HepG2 (cell line): ENCODE results near the gene TIMM17A. TPM values are rescaled to one million over a fixed set of nuclear protein-coding genes. Genes with fewer than 3 reads are reported as not detected.

ENCODE experiments used
- CBX1 ChIP-seq: IDR thresholded peaks from one replicate; pipeline ENCODE4 v1.6.1; 2016; ENCODE audit warnings: antibody characterized with exemption, low read depth
- ELF3 ChIP-seq: IDR thresholded peaks from 2 replicates; pipeline ENCODE4 v1.6.1; 2016; ENCODE audit warnings: missing genetic modification reagents, missing compliant biosample characterization
- FOXK1 ChIP-seq: sonication (generic); formaldehyde crosslinking; IDR thresholded peaks from 2 replicates; pipeline ENCODE4 v1.4.0; 2020; ENCODE audit warnings: low read depth, missing genetic modification reagents, borderline replicate concordance
- HNF4G ChIP-seq, 2 experiments: sonication (generic) in 1 of 2; formaldehyde crosslinking in 1 of 2; IDR thresholded peaks; 2 replicates each; pipeline versions ENCODE4 v1.4.0 to v1.6.1; 2011 to 2020; ENCODE audit warnings: borderline replicate concordance in 2 of 2, low read depth in 2 of 2, mild to moderate bottlenecking in 2 of 2, low read length in 1 of 2, missing genetic modification reagents in 1 of 2, moderate library complexity in 1 of 2
- MBD4 ChIP-seq: IDR thresholded peaks from 2 replicates; pipeline ENCODE4 v1.6.1; 2012; ENCODE audit warnings: low read length, inconsistent platforms, borderline replicate concordance
- MEF2D ChIP-seq: sonication (generic); formaldehyde crosslinking; IDR thresholded peaks from 2 replicates; pipeline ENCODE4 v1.5.1; 2020; ENCODE audit warnings: mild to moderate bottlenecking, missing genetic modification reagents
- RELA ChIP-seq: sonication (generic); formaldehyde crosslinking; IDR thresholded peaks from 2 replicates; pipeline ENCODE4 v1.4.0; 2020; ENCODE audit warnings: missing genetic modification reagents
- THAP11 ChIP-seq: IDR thresholded peaks from 2 replicates; pipeline ENCODE4 v1.6.1; 2016; ENCODE audit warnings: missing biosample characterization, missing genetic modification reagents
- YEATS2 ChIP-seq: sonication (generic); formaldehyde crosslinking; IDR thresholded peaks from 2 replicates; pipeline ENCODE4 v1.4.0; 2020; ENCODE audit warnings: missing genetic modification reagents, borderline replicate concordance
- ZNF225 ChIP-seq: sonication (generic); formaldehyde crosslinking; IDR thresholded peaks from 2 replicates; pipeline ENCODE4 v1.4.0; 2020; ENCODE audit warnings: mild to moderate bottlenecking, missing genetic modification reagents
- ZNF317 ChIP-seq: sonication (generic); formaldehyde crosslinking; IDR thresholded peaks from 2 replicates; pipeline ENCODE4 v1.5.0; 2020; ENCODE audit warnings: mild to moderate bottlenecking, missing genetic modification reagents
- ZNF34 ChIP-seq: sonication (generic); formaldehyde crosslinking; IDR thresholded peaks from 2 replicates; pipeline ENCODE4 v1.4.0; 2020; ENCODE audit warnings: mild to moderate bottlenecking, missing genetic modification reagents, borderline replicate concordance
- ZNF746 ChIP-seq: sonication (generic); formaldehyde crosslinking; IDR thresholded peaks from 2 replicates; pipeline ENCODE4 v1.8.0; 2022; ENCODE audit warnings: mild to moderate bottlenecking, missing genetic modification reagents
- polyA plus RNA-seq, 8 experiments: library from polyadenylated mRNA; depleted of rRNA in 3 of 8; stranded (reverse) in 7 of 8; unstranded in 1 of 8; fragments of >200 nt; fragmentation: Illumina TruSeq in 4 of 8; extraction: Trizol in 4 of 8; gene quantifications; 2 replicates each; pipeline versions ENCODE4 v1.2.1 to v1.2.3, GENCODE V29; 2011 to 2016; ENCODE audit warnings: low read depth in 4 of 8, missing spikeins in 1 of 8, mixed read lengths in 1 of 8; ENCODE audit not compliant: insufficient read depth in 1 of 8
- total RNA-seq, 5 experiments: library from RNA; depleted of rRNA; stranded (reverse); fragments of >200 nt; fragmentation: Illumina TruSeq; extraction: Trizol; gene quantifications; 2 replicates each; pipeline ENCODE4 v1.2.3, GENCODE V29; 2016; ENCODE audit warnings: low read depth in 1 of 5
- TF ChIP-seq, protein P1 (sequence below), 2 experiments: IDR thresholded peaks; 2 replicates each; pipeline ENCODE4 v1.6.1; 2011 to 2012; ENCODE audit warnings: low read length in 2 of 2, borderline replicate concordance in 1 of 2, low read depth in 1 of 2, mild to moderate bottlenecking in 1 of 2, moderate library complexity in 1 of 2
- TF ChIP-seq, protein P2 (sequence below): sonication (generic); formaldehyde crosslinking; IDR thresholded peaks from 2 replicates; pipeline ENCODE4 v1.4.0; 2020; ENCODE audit warnings: mild to moderate bottlenecking, missing genetic modification reagents
- TF ChIP-seq, protein P3 (sequence below): IDR thresholded peaks from 2 replicates; pipeline ENCODE4 v1.6.1; 2016; ENCODE audit warnings: missing compliant biosample characterization, missing genetic modification reagents, borderline replicate concordance
- TF ChIP-seq, protein P4 (sequence below): IDR thresholded peaks from 2 replicates; pipeline ENCODE4 v1.6.1; 2016; ENCODE audit warnings: mild to moderate bottlenecking
- TF ChIP-seq, protein P5 (sequence below): sonication (generic); formaldehyde crosslinking; IDR thresholded peaks from 2 replicates; pipeline ENCODE4 v1.5.0; 2020; ENCODE audit warnings: missing genetic modification reagents

TIMM17A gene
- total and polyA plus RNA-seq, 2 of the 13 experiments (the other 11 are each of a cell fraction or from before 2014, with no cell fraction given): 50.8 to 97.8 TPM

DNA sequence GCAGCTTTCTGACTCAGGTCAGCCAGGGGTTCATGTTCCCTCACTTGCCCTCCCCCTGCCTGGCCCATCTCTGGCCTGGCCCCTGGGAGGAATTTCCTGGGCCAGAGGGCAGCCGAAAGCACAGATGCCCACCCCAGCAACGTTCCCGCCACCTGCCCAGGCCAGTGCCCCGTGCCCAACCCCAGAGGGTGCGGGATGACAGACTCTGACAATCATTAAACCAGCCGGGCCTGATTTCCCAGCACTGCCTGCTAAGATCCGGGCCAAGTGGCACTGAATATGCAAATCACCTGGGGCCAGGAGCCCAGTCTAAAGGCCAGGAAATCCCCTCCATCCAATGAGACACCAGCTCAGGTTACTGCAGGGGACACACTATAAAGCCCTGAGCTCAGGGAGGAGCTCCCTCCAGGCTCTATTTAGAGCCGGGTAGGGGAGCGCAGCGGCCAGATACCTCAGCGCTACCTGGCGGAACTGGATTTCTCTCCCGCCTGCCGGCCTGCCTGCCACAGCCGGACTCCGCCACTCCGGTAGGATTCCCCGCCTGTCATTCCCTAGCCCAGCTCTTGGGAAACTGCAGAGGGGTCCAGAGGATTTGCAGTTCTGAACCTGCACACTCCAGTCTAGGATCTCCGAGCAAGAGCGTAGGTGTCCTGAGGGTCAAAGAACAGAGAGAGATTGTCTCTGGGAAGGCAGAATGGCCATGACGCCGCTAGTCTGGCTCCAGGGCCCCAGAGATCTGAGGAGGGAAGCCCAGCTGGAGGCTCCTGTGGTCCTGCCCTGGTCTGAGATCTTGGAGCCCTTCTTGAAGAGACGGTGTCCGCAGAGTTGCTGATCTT lies 55.1 kb downstream of the TIMM17A start, which contains the start of gene ELF3 (continued):
- TF ChIP-seq, protein P1, sequence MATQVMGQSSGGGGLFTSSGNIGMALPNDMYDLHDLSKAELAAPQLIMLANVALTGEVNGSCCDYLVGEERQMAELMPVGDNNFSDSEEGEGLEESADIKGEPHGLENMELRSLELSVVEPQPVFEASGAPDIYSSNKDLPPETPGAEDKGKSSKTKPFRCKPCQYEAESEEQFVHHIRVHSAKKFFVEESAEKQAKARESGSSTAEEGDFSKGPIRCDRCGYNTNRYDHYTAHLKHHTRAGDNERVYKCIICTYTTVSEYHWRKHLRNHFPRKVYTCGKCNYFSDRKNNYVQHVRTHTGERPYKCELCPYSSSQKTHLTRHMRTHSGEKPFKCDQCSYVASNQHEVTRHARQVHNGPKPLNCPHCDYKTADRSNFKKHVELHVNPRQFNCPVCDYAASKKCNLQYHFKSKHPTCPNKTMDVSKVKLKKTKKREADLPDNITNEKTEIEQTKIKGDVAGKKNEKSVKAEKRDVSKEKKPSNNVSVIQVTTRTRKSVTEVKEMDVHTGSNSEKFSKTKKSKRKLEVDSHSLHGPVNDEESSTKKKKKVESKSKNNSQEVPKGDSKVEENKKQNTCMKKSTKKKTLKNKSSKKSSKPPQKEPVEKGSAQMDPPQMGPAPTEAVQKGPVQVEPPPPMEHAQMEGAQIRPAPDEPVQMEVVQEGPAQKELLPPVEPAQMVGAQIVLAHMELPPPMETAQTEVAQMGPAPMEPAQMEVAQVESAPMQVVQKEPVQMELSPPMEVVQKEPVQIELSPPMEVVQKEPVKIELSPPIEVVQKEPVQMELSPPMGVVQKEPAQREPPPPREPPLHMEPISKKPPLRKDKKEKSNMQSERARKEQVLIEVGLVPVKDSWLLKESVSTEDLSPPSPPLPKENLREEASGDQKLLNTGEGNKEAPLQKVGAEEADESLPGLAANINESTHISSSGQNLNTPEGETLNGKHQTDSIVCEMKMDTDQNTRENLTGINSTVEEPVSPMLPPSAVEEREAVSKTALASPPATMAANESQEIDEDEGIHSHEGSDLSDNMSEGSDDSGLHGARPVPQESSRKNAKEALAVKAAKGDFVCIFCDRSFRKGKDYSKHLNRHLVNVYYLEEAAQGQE (IDR thresholded peaks at IDR 0.05; ENCODE audit: borderline replicate concordance in 1 of 2, low read depth in 1 of 2, low read length in 2 of 2): peak in 1 of 2 experiments; percentile 82; a peak in 1 of 4 replicates
- TF ChIP-seq, protein P2, sequence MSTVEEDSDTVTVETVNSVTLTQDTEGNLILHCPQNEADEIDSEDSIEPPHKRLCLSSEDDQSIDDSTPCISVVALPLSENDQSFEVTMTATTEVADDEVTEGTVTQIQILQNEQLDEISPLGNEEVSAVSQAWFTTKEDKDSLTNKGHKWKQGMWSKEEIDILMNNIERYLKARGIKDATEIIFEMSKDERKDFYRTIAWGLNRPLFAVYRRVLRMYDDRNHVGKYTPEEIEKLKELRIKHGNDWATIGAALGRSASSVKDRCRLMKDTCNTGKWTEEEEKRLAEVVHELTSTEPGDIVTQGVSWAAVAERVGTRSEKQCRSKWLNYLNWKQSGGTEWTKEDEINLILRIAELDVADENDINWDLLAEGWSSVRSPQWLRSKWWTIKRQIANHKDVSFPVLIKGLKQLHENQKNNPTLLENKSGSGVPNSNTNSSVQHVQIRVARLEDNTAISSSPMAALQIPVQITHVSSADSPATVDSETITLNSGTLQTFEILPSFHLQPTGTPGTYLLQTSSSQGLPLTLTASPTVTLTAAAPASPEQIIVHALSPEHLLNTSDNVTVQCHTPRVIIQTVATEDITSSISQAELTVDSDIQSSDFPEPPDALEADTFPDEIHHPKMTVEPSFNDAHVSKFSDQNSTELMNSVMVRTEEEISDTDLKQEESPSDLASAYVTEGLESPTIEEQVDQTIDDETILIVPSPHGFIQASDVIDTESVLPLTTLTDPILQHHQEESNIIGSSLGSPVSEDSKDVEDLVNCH: no peak
- TF ChIP-seq, protein P3, sequence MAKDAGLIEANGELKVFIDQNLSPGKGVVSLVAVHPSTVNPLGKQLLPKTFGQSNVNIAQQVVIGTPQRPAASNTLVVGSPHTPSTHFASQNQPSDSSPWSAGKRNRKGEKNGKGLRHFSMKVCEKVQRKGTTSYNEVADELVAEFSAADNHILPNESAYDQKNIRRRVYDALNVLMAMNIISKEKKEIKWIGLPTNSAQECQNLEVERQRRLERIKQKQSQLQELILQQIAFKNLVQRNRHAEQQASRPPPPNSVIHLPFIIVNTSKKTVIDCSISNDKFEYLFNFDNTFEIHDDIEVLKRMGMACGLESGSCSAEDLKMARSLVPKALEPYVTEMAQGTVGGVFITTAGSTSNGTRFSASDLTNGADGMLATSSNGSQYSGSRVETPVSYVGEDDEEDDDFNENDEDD (CRISPR knock-in tag): no peak
- no peak; the same call in 1 of the 2 replicates for TF ChIP-seq ZNF225 (CRISPR knock-in tag)
- TF ChIP-seq HNF4G (IDR thresholded peaks at IDR 0.05; ENCODE audit: borderline replicate concordance, low read depth, low read length): peak; percentile 30; the same call in 1 of the 2 replicates
- TF ChIP-seq HNF4G (CRISPR knock-in tag; IDR thresholded peaks at IDR 0.05; ENCODE audit: borderline replicate concordance, low read depth): no peak; the same call in none of the 2 replicates
- no peak for TF ChIP-seq MBD4
- peak; percentile 43; the same call in 1 of the 2 replicates for TF ChIP-seq ELF3 (CRISPR knock-in tag)
- peak; percentile 22; the same call in 1 of the 2 replicates for TF ChIP-seq FOXK1 (CRISPR knock-in tag)
- peak; percentile 88; the same call in 1 of the 2 replicates for TF ChIP-seq RELA (CRISPR knock-in tag)
- TF ChIP-seq YEATS2 (CRISPR knock-in tag): 0 out of 2 replicates have a peak, but pooled peaks have one; percentile 32
- peak; percentile 22; the same call in 1 of the 2 replicates for TF ChIP-seq ZNF317 (CRISPR knock-in tag)
- TF ChIP-seq, protein P4, sequence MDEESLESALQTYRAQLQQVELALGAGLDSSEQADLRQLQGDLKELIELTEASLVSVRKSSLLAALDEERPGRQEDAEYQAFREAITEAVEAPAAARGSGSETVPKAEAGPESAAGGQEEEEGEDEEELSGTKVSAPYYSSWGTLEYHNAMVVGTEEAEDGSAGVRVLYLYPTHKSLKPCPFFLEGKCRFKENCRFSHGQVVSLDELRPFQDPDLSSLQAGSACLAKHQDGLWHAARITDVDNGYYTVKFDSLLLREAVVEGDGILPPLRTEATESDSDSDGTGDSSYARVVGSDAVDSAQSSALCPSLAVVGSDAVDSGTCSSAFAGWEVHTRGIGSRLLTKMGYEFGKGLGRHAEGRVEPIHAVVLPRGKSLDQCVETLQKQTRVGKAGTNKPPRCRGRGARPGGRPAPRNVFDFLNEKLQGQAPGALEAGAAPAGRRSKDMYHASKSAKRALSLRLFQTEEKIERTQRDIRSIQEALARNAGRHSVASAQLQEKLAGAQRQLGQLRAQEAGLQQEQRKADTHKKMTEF (CRISPR knock-in tag): peak; percentile 67
- TF ChIP-seq ZNF746 (CRISPR knock-in tag): peak; percentile 50; the same call in 1 of the 2 replicates
- TF ChIP-seq CBX1: peak; percentile 39
- peak; percentile 67 for TF ChIP-seq THAP11
- TF ChIP-seq ZNF34: no peak
- TF ChIP-seq MEF2D (CRISPR knock-in tag): peak; percentile 66
- TF ChIP-seq, protein P5, sequence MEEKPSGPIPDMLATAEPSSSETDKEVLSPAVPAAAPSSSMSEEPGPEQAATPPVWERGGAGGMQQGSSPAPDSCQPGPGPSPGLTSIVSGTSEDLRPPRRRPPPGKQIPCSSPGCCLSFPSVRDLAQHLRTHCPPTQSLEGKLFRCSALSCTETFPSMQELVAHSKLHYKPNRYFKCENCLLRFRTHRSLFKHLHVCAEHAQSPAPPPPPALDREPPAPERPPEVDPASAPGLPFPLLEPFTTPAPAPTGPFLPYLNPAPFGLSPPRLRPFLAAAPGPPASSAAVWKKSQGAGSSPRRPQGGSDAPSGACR: 0 out of 2 replicates have a peak, but pooled peaks have one; percentile 38
